T-helper 1 cell treated with Interleukin-12 subunit alpha and Interleukin-12 subunit beta and Interleukin-4 antibody, amounts not matched to agents 30 μg/mL and 1 μg/mL, for 36 hours (primary cell): ENCODE results near the gene KIF18B.

Source experiments
- H3K27ac Mint-ChIP-seq: one replicate; pipeline ENCODE4 v1.8.0; 2021; ENCODE audit warnings: mild to moderate bottlenecking, mixed read lengths
- H3K27me3 Mint-ChIP-seq: one replicate; pipeline ENCODE4 v1.8.0; 2021; ENCODE audit warnings: low read depth, mixed read lengths
- H3K36me3 Mint-ChIP-seq: one replicate; pipeline ENCODE4 v1.8.0; 2021; ENCODE audit warnings: low read depth, mixed read lengths
- H3K4me1 Mint-ChIP-seq: one replicate; pipeline ENCODE4 v1.8.0; 2021; ENCODE audit warnings: low read depth, mixed read lengths
- H3K4me3 Mint-ChIP-seq: one replicate; pipeline ENCODE4 v1.8.0; 2021; ENCODE audit warnings: mild to moderate bottlenecking, moderate library complexity, mixed read lengths
- H3K9me3 Mint-ChIP-seq: one replicate; pipeline ENCODE4 v1.8.0; 2021; ENCODE audit warnings: mixed read lengths

Gene KIF18B

GRCh38 chr17:44921122-44921882 is 26.3 kb downstream of the KIF18B start:
- Mint-ChIP-seq H3K4me1 (peaks cover 7% of the 10 kb centered on the region), H3K9me3 (no peaks in the 10 kb centered on the region), H3K4me3 (no peak overlapping the region), H3K36me3 (peaks cover 4% of the 10 kb centered on the region), H3K27me3 (peaks cover 22% of the 10 kb centered on the region), H3K27ac (no peak overlapping the region)

GRCh38 chr17:44920565-44920940 is 27.0 kb downstream of the KIF18B start:
- no peak overlapping the region for H3K4me3 Mint-ChIP-seq
- H3K27me3 Mint-ChIP-seq = peaks cover 22% of the 10 kb centered on the region
- no peak overlapping the region for H3K27ac Mint-ChIP-seq
- H3K9me3 Mint-ChIP-seq = no peaks in the 10 kb centered on the region
- peaks cover 7% of the 10 kb centered on the region for H3K4me1 Mint-ChIP-seq
- H3K36me3 Mint-ChIP-seq = peaks cover under 1% of the 10 kb centered on the region

GRCh38 chr17:44919885-44920564 is 27.5 kb downstream of the KIF18B start:
- Mint-ChIP-seq H3K4me1 (peaks cover 7% of the 10 kb centered on the region), H3K27ac (no peak overlapping the region), H3K27me3 (peaks cover 22% of the 10 kb centered on the region), H3K4me3 (no peak overlapping the region), H3K36me3 (no peaks in the 10 kb centered on the region), H3K9me3 (no peaks in the 10 kb centered on the region)

GRCh38 chr17:44919411-44919810 is 28.2 kb downstream of the KIF18B start:
- Mint-ChIP-seq H3K4me3 (no peak overlapping the region), H3K9me3 (no peaks in the 10 kb centered on the region), H3K36me3 (no peaks in the 10 kb centered on the region), H3K4me1 (peaks cover 7% of the 10 kb centered on the region), H3K27ac (no peak overlapping the region), H3K27me3 (peaks cover 25% of the 10 kb centered on the region)

DNA sequence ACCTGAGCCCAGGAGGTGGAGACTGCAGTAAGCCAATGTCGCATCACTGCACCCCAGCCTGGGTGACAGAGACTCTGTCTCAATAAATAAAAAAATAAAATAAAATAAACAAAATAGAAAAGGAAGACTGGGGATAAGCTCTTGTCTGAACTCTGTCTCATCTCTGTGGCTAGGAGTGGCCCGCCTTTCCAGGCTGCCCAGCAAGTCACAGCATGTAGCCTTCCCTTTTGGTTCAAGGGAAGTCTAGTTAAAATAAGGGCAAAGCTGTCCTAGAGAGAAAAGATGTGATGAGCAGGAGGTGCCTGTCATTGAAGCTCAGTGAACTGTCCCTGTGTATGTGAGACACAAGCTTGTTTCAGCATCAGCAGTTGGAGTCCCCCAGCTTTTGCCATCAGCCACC is 29.6 kb downstream of the KIF18B start:
- no peaks in the 10 kb centered on the region for H3K9me3 Mint-ChIP-seq
- no peak overlapping the region for H3K27ac Mint-ChIP-seq
- H3K4me3 Mint-ChIP-seq = no peak overlapping the region
- H3K36me3 Mint-ChIP-seq = no peaks in the 10 kb centered on the region
- H3K27me3 Mint-ChIP-seq = peaks cover 36% of the 10 kb centered on the region
- H3K4me1 Mint-ChIP-seq = peaks cover 11% of the 10 kb centered on the region

DNA sequence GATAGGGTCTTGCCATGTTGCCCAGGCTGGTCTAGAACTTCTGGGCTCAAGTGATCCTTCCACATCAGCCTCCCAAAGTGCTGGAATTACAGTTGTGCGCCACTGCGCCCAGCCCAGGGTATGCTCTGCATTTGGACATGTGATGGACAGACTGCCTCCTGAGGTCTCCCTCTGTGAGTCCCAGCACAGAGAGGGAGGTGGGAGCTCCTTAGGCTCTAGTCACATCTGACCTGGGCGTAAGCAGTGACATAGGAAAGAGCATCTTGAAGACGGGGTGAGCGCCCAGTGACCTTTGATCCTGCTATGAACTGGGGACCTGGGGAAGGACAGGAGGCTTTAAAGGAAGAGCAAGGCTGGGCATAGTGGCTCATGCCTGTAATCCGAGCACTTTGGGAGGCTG is 30.1 kb downstream of the KIF18B start:
- Mint-ChIP-seq H3K9me3 (no peaks in the 10 kb centered on the region), H3K4me3 (no peak overlapping the region), H3K27ac (no peak overlapping the region), H3K4me1 (peaks cover 12% of the 10 kb centered on the region), H3K27me3 (peaks cover 40% of the 10 kb centered on the region), H3K36me3 (no peaks in the 10 kb centered on the region)

GRCh38 chr17:44916781-44917241 is 30.8 kb downstream of the KIF18B start:
- Mint-ChIP-seq H3K4me3 (no peak overlapping the region), H3K27me3 (peaks cover 43% of the 10 kb centered on the region), H3K9me3 (no peaks in the 10 kb centered on the region), H3K4me1 (peaks cover 14% of the 10 kb centered on the region), H3K27ac (no peak overlapping the region), H3K36me3 (no peaks in the 10 kb centered on the region)

GRCh38 chr17:44915862-44916780 is 31.5 kb downstream of the KIF18B start:
- H3K27me3 Mint-ChIP-seq = peaks cover 43% of the 10 kb centered on the region
- peaks cover 14% of the 10 kb centered on the region for H3K4me1 Mint-ChIP-seq
- H3K4me3 Mint-ChIP-seq = no peak overlapping the region
- no peaks in the 10 kb centered on the region for H3K36me3 Mint-ChIP-seq
- no peaks in the 10 kb centered on the region for H3K9me3 Mint-ChIP-seq
- no peak overlapping the region for H3K27ac Mint-ChIP-seq

- no peak within 1 kb of the TSS for H3K4me3 Mint-ChIP-seq
- H3K36me3 Mint-ChIP-seq = no peaks in the 10 kb centered on the region
Observed at GRCh38 chr17:44915321-44915726, 32.2 kb downstream of the KIF18B start, which contains the start of gene GFAP. Gene GFAP (minus strand): TSS chr17:44915500. CDS start chr17:44915486, 14 bp downstream.

DNA sequence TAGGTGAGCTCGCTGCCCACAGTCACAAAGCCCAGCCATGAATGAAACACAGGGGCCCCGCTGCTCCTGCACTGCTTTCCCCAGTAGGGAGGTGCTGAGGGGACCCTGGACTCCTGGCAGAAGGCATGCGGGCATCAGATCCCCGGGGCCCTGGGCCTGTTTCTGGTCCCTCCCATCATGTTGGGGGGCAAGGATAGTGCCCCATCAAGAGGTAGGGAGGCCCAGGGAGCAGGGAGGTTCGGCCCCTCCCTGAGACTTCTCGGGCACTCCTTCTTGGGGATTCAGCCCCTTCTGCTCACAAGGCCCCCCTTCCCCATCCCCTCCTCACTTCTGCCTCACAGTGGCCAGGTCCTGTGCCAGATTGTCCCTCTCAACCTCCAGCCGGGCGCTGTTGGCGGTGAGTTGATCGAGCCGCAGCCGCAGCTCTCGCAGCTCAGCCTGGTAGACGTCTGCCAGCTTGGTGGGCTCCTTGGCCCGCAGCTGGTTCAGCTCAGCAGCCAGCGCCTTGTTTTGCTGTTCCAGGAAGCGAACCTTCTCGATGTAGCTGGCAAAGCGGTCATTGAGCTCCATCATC is 32.8 kb downstream of the KIF18B start:
- no peaks in the 10 kb centered on the region for H3K9me3 Mint-ChIP-seq
- H3K4me1 Mint-ChIP-seq = peaks cover 7% of the 10 kb centered on the region
- peaks cover 37% of the 10 kb centered on the region for H3K27me3 Mint-ChIP-seq
- H3K4me3 Mint-ChIP-seq = no peak overlapping the region
- no peaks in the 10 kb centered on the region for H3K36me3 Mint-ChIP-seq
- no peak overlapping the region for H3K27ac Mint-ChIP-seq

More at GRCh38 chr17:44915321-44915726, 32.2 kb downstream of the KIF18B start, which contains the start of gene GFAP:
- Mint-ChIP-seq H3K4me1 (peaks cover 10% of the 10 kb centered on the region), H3K27ac (no peak within 1 kb of the TSS), H3K9me3 (no peaks in the 10 kb centered on the region), H3K27me3 (peaks cover 42% of the 10 kb centered on the region)

- Mint-ChIP-seq H3K36me3 (no peaks in the 10 kb centered on the region), H3K27me3 (peaks cover 35% of the 10 kb centered on the region), H3K9me3 (no peaks in the 10 kb centered on the region), H3K27ac (no peak overlapping the region), H3K4me3 (no peak overlapping the region), H3K4me1 (peaks cover 7% of the 10 kb centered on the region)
Observed at GRCh38 chr17:44914148-44914547, 33.4 kb downstream of the KIF18B start.

- Mint-ChIP-seq H3K4me3 (no peak overlapping the region), H3K36me3 (no peaks in the 10 kb centered on the region), H3K27me3 (peaks cover 34% of the 10 kb centered on the region), H3K9me3 (no peaks in the 10 kb centered on the region), H3K27ac (no peak overlapping the region), H3K4me1 (peaks cover 7% of the 10 kb centered on the region)
Observed at GRCh38 chr17:44913676-44914075, 33.9 kb downstream of the KIF18B start.

GRCh38 chr17:44912763-44913544 is 34.6 kb downstream of the KIF18B start:
- H3K27ac Mint-ChIP-seq = no peak overlapping the region

More at GRCh38 chr17:44912763-44913544, 34.6 kb downstream of the KIF18B start:
- Mint-ChIP-seq H3K9me3 (no peaks in the 10 kb centered on the region), H3K27me3 (peaks cover 36% of the 10 kb centered on the region), H3K36me3 (no peaks in the 10 kb centered on the region), H3K4me3 (no peak overlapping the region), H3K4me1 (peaks cover 7% of the 10 kb centered on the region)
